Thoracic aorta endothelial cell (primary cell): ENCODE data around the gene DCUN1D3. TPM values are rescaled to one million over a fixed set of nuclear protein-coding genes. Genes with fewer than 3 reads are reported as not detected.

ENCODE experiments used
- small RNA-seq: library from RNA; depleted of rRNA; stranded (forward); fragments of <200 nt; gene quantifications from one replicate; pipeline ENCODE3, GENCODE V24; 2012
- total RNA-seq: library from RNA; depleted of rRNA; stranded (reverse); fragments of >200 nt; gene quantifications from 2 replicates; pipeline ENCODE4 v1.2.3, GENCODE V29; 2012

DCUN1D3 gene, protein sequence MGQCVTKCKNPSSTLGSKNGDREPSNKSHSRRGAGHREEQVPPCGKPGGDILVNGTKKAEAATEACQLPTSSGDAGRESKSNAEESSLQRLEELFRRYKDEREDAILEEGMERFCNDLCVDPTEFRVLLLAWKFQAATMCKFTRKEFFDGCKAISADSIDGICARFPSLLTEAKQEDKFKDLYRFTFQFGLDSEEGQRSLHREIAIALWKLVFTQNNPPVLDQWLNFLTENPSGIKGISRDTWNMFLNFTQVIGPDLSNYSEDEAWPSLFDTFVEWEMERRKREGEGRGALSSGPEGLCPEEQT
- total RNA-seq = 42.6 and 46.5 TPM in 2 replicates

DNA sequence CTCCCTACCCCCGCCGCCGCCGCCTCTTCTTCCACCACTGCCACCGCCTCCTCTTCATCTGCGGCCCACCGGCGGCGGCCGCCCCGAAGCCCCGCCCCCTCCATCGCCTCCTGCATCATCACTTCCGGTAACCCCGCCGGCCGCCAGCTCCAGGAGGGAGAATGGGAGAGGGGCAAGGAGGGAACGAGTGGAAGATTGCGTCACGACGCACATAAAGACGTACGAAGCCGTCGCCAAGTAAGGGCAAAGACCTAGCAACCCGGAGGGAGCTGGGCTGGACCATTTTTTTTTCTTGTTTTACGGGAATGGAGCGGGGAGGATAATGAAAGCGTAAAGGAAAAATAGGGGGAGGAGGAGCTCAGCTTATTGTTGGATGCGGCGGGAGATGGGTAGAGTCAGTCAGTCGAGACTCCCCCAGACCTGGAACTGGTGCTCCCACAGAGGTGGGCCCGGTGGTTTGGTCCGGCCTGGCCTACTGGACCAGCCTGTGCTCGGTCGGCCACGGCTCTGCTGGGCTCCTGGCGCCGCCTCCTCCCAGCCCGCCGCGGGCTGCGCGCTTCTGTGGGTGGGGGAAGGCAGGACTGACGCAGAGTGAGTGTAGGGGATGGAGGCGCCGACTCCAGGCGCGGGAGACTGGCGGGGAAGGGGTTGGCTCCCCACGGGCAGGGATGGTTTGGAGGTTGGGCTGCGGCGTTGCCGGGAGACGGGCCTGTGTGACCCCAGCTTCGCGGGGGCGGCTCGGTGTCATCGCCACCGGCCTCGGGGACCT is at the start of gene DCUN1D3, which contains the start of gene LYRM1:
Gene DCUN1D3, minus strand, starts transcription at position 60 of the 769 bp plus-strand sequence. CDS start 37,820 bp downstream, outside the sequence.
Gene LYRM1, plus strand, starts transcription at position 473 of the 769 bp plus-strand sequence. CDS start 14,785 bp downstream, outside the sequence.

DNA sequence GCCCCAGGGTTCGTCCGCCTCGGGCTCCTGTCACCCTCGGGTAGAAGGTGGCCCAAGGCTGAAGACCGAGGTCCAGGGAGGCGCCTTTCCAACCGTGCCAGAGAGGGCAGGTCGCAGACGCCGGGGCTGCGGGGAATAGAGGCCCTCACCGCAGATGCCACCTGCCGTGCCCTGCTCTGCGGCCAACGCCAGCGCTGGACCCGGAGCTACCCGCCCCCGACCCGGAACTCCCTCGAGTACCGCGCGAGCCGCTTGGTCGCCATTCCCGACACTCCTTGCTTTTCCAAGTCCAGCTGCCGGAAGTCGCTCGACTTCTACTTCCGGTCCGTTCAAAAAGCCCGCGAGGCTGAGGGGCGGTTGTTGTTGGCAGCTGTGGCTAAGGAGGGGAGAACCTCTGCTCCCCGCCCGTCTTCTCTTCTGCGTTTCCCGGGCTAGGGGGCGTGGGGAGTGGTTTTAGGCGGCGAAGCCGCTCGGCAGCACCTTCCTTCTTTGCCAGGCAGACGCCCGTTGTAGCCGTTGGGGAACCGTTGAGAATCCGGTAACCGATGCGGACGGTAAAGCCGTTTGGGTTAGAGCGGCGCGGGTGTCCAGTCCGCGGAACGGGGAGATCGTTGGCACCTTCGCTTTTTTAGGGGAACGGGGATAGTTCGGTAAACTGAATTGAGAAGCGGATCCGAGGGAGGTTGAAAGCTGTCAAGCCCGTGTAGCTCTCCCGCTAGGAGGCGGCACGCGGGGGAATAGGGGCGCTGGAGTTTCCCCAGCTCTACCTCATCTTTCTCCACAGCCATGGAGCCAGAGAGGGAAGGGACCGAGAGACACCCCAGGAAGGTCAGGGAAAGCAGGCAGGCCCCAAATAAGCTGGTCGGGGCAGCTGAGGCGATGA is 93.7 kb downstream of the DCUN1D3 start, which contains the start of the genes ERI2 and REXO5:
Gene ERI2, minus strand, starts transcription at position 305 of the 883 bp plus-strand sequence. Its CDS starts 42 bp downstream, at position 263.
Gene REXO5, plus strand, starts transcription at position 360 of the 883 bp plus-strand sequence. Its CDS starts 427 bp downstream, at position 787.

Small RNA genes within 50 kb of the gene (small RNA-seq; reads per million reads assigned to genes)
- not detected for gene RF00618

Other genes starting within 250 kb of the DCUN1D3 start
- gene ACSM1, start 202.7 kb downstream of the DCUN1D3 start, total RNA-seq = 0.07 TPM in 1 of 2 replicates, not detected in the other
- 62.2 and 65.6 TPM in 2 replicates for gene THUMPD1, start 158.5 kb downstream of the DCUN1D3 start, total RNA-seq
- 6.6 and 22.2 TPM in 2 replicates for gene ACSM3, start 136.3 kb downstream of the DCUN1D3 start, total RNA-seq
- gene ERI2, start 93.9 kb downstream of the DCUN1D3 start, total RNA-seq = 17.3 and 21.1 TPM in 2 replicates
- gene REXO5, start 93.8 kb downstream of the DCUN1D3 start, total RNA-seq = 6.1 and 12.1 TPM in 2 replicates
- gene LYRM1, start 413 bp upstream of the DCUN1D3 start, total RNA-seq = 47.7 and 67.2 TPM in 2 replicates